Fibroblast of skin of left biceps (primary cell): ENCODE measurements around the gene CREB1.
A peak's percentile ranks its signal among the peaks of the same experiment; 100 is the strongest.
"Not testable (repeated sequence)": the region's sequence is repeated elsewhere in the genome, so short reads cannot be mapped to it uniquely, and the experiment has no call there.

Source experiments
- DNase-seq, 2 experiments: peaks; one replicate each; pipeline ENCODE4 v3.0.0-alpha.2; 2013; ENCODE audit warnings: low read depth in 2 of 2

CREB1 gene

GRCh38 chr2:207617011-207617671, 87.4 kb downstream of the CREB1 start:
- DNase-seq = peak in 1 of 2 experiments; percentile 59

GRCh38 chr2:207619764-207620203, 90.0 kb downstream of the CREB1 start:
- no peak for DNase-seq

GRCh38 chr2:207621501-207622039, 91.8 kb downstream of the CREB1 start:
- no peak for DNase-seq

- DNase-seq = no peak
Observed at GRCh38 chr2:207624185-207625013, 94.6 kb downstream of the CREB1 start.

GRCh38 chr2:207625014-207625907, 95.5 kb downstream of the CREB1 start, which contains the start of gene METTL21A:
Gene METTL21A, minus strand, starts transcription at chr2:207625394. Its CDS starts 1,019 bp downstream, at chr2:207624375.
- peak; percentile 56 to 68 for DNase-seq

DNA sequence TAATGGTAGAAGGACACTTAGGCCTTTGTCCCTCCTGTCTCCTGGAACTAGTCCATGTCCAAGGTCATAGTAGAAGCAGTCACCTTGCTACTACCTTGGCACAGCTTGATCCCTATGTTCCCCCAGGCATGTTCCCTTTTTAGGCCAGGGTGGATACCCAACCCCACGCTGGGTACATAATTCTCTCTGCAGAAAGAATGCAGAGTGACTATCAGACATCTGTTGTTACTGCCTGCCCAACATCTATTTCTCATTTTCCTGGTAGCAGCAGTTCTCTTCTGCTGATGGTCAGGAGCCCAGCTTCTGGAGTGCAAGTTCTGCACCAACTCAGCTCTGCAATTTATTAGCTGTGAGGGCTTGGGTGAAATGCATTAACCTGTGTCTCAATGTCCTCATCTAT, 99.8 kb downstream of the CREB1 start:
- no peak for DNase-seq

GRCh38 chr2:207630491-207630890, 100.7 kb downstream of the CREB1 start:
- no peak for DNase-seq

DNA sequence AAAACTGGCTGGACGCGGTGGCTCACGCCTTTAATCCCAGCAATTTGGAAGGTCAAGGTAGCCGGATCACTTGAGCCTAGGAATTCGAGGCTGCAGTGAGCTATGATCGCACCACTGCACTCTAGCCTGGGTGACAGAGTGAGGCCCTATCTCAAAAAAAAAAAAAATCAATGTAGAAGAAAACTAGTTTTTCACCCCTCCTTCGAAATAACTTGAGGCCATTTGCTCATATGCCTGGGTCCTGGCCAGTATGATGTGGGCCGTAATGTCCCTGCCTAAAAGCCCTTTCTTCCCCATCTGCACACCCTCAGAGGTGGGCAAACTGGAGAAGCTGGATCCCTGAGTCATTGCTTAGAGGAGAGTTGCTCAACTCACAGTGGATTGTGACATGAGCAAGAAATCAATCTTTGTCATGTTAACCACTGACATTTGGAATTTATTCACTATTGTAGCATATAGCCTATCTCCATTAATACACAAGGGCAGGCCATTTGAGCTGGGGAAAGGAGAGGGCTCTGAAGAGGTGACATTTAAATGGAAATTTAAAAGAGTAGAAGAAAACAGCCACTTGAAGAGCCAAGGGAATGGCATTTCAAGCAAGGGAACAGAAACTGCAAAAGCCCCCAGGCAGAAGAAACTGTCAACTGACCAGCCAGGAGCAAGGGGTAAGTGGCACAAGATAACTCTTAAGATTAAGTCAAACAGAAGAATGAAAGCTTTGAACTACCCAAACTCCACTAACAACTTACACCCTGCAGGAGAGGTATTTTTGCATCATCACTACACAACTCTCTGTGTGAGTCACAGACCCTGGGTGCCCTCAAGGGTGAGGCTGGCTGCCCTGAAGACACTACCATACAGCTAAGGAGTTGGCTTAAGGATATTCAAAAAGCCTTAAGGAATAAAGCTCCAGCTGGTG, 103.1 kb downstream of the CREB1 start:
- no peak for DNase-seq

- no peak for DNase-seq
Observed at GRCh38 chr2:207633686-207634085, 103.9 kb downstream of the CREB1 start.

DNA sequence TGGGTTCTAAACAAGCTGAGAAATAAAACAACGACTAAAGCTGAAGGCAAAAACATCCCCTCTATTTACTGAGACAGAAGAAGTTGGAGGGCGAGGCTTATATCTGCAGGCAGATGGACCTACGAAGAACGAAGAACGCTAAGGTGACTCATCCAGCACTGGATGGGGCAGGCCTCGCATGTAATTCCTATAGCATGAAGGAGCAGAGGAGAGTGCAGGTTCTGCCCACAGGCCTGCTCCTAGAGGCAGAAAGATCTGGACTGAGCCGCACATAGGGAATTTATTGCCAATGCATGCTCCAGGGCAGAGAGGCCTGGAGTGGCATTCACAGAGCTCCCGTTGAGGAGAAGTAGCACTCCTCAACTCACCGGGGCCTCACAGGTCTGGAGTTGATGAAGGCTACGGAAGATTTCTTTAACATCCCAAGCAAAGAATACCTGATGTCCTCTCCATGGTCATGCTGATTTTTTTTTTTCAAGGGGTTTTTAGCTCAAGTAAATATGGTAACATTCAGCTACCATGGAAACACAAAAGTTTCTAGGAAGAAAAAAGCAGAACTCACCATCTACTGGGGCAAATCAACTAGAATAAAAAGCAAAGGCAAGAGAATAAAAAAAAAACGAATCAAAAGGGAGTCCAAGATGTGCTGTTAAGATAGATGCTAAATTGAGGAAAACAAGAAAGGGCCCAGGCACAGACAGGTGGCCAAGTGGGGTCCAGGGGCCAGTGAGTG, 105.9 kb downstream of the CREB1 start:
- no peak for DNase-seq

DNA sequence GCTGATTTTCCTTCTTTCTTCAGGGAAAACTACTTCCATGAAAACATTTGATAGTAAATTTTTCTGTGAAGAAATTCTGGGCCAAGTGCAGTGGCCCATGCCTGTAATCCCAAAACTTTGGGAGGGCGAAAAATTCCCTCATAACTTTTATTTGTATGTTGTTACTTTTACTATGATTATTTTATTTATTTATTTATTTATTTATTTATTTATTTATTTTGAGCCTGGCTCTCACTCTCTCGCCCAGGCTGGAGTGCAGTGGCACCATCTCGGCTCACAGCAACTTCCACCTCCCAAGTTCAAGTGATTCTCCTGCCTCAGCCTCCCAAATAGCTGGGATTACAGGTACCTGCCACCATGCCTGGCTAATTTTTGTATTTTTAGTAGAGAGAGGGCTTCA, 109.5 kb downstream of the CREB1 start:
- DNase-seq = not testable (repeated sequence)

- DNase-seq = no peak
Observed at GRCh38 chr2:207640160-207640559, 110.4 kb downstream of the CREB1 start.

- DNase-seq = no peak
Observed at GRCh38 chr2:207640661-207641060, 110.9 kb downstream of the CREB1 start.

- no peak for DNase-seq
Observed at GRCh38 chr2:207643892-207644291, 114.1 kb downstream of the CREB1 start.

DNA sequence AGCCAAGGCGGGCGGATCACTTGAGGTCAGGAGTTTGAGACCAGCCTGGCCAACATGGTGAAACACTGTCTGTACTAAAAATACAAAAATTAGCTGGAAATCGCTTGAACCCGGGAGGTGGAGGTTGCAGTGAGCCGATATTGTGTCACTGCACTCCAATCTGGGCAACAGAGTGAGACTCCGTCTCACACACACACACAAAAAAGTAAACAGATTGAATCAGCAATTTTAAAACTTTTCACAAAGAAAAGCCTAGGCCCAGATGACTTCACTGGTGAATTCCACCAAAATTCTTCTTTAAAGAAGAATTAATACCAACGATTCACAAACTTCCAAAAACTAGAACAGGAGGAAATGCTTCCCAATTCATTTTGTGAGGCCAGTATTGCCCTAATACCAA, 116.8 kb downstream of the CREB1 start:
- DNase-seq = not testable (repeated sequence)
